Measurements from ENCODE around the gene CNTN5.

The CNTN5 gene

GRCh38 chr11:99449345-99449744 lies 428.6 kb downstream of the CNTN5 start:
- Mint-ChIP-seq H3K27ac (no peak overlapping the region), H3K9me3 (no peaks in the 10 kb centered on the region), H3K36me3 (ENCODE audit: low read depth) (no peaks in the 10 kb centered on the region), H3K4me3 (no peak overlapping the region), H3K4me1 (no peaks in the 10 kb centered on the region), H3K27me3 (ENCODE audit: low read depth) (peaks cover 4% of the 10 kb centered on the region)
- TF ChIP-seq, protein P1, sequence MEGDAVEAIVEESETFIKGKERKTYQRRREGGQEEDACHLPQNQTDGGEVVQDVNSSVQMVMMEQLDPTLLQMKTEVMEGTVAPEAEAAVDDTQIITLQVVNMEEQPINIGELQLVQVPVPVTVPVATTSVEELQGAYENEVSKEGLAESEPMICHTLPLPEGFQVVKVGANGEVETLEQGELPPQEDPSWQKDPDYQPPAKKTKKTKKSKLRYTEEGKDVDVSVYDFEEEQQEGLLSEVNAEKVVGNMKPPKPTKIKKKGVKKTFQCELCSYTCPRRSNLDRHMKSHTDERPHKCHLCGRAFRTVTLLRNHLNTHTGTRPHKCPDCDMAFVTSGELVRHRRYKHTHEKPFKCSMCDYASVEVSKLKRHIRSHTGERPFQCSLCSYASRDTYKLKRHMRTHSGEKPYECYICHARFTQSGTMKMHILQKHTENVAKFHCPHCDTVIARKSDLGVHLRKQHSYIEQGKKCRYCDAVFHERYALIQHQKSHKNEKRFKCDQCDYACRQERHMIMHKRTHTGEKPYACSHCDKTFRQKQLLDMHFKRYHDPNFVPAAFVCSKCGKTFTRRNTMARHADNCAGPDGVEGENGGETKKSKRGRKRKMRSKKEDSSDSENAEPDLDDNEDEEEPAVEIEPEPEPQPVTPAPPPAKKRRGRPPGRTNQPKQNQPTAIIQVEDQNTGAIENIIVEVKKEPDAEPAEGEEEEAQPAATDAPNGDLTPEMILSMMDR (IDR thresholded peaks at IDR 0.05; ENCODE audit: unreplicated experiment in 3 of 3): no peak

DNA sequence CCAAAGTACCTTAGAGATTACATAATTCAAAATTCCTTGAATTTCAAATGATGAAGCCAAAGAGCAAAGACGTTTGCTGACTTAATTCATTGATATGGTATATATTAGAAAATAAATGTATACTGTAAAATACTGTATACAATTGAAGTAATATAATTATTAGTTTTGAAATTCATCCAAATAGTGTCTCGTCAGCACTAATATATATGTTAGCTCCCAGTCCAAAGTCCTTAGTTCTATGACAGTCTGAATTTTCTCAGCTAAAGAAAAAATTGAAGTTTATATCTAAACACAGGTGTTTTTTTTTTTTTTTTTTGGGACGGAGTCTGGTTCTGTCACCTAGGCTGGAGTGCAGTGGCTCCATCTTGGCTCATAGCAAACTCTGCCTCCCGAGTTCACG lies 431.3 kb downstream of the CNTN5 start:
- TF ChIP-seq, protein P1 (IDR thresholded peaks at IDR 0.05; ENCODE audit: unreplicated experiment in 3 of 3): no peak
- H3K27me3 Mint-ChIP-seq (ENCODE audit: low read depth): no peaks in the 10 kb centered on the region
- no peak overlapping the region for H3K4me3 Mint-ChIP-seq
- H3K27ac Mint-ChIP-seq: no peak overlapping the region
- no peaks in the 10 kb centered on the region for H3K36me3 Mint-ChIP-seq (ENCODE audit: low read depth)
- H3K4me1 Mint-ChIP-seq: no peaks in the 10 kb centered on the region
- H3K9me3 Mint-ChIP-seq: no peaks in the 10 kb centered on the region

DNA sequence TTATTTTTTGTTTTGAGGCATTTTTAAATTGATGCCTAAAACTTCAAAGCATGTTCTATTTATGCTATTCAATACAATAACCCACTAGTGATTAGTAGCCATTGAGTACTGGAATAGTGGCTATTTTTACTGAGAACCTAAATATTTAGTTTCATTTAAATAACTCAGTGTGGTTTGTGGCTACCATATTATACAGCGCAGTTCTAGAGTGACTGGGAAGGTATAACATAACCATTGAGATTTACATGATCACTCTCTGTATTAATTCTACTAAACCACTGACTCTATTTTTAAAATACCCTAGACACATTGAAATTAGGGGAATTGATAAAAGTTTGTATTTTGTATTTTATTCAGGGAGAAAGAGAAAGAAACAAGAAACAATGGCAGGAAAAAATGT lies 441.2 kb downstream of the CNTN5 start:
- Mint-ChIP-seq H3K27me3 (ENCODE audit: low read depth) (no peaks in the 10 kb centered on the region), H3K4me3 (no peak overlapping the region), H3K27ac (no peak overlapping the region), H3K9me3 (peaks cover 2% of the 10 kb centered on the region), H3K4me1 (no peaks in the 10 kb centered on the region), H3K36me3 (ENCODE audit: low read depth) (no peaks in the 10 kb centered on the region)
- TF ChIP-seq, protein P1 (IDR thresholded peaks at IDR 0.05; ENCODE audit: unreplicated experiment in 3 of 3): no peak

DNA sequence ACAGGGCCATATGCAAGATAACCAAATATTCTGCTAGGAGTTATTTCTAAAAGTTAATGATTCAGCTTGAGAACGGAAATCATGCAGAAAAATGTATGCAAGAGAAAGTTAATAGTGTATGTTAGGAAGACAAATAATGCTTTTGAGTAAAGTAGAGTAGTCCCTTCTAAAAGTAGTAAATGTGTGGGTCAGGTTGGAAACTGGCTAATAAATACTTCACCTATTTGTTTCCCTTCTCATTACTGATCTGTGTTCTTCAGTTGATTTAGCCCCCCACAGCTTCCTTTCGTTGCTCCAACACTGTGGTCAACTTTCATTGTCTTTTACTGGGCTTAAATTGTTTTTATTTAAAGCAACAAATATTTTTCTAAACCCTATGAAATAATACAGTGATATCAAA lies 444.2 kb downstream of the CNTN5 start:
- no peaks in the 10 kb centered on the region for H3K36me3 Mint-ChIP-seq (ENCODE audit: low read depth)
- no peaks in the 10 kb centered on the region for H3K27me3 Mint-ChIP-seq (ENCODE audit: low read depth)
- TF ChIP-seq, protein P1 (IDR thresholded peaks at IDR 0.05; ENCODE audit: unreplicated experiment in 3 of 3): no peak
- H3K4me1 Mint-ChIP-seq: no peaks in the 10 kb centered on the region
- peaks cover 2% of the 10 kb centered on the region for H3K9me3 Mint-ChIP-seq
- no peak overlapping the region for H3K4me3 Mint-ChIP-seq
- H3K27ac Mint-ChIP-seq: no peak overlapping the region

GRCh38 chr11:99489581-99489980 lies 468.8 kb downstream of the CNTN5 start:
- H3K4me3 Mint-ChIP-seq: no peak overlapping the region
- H3K9me3 Mint-ChIP-seq: no peaks in the 10 kb centered on the region
- no peaks in the 10 kb centered on the region for H3K27me3 Mint-ChIP-seq (ENCODE audit: low read depth)
- H3K36me3 Mint-ChIP-seq (ENCODE audit: low read depth): no peaks in the 10 kb centered on the region
- no peak overlapping the region for H3K27ac Mint-ChIP-seq
- TF ChIP-seq, protein P1 (IDR thresholded peaks at IDR 0.05; ENCODE audit: unreplicated experiment in 3 of 3): no peak
- H3K4me1 Mint-ChIP-seq: no peaks in the 10 kb centered on the region

GRCh38 chr11:99494065-99494464 lies 473.3 kb downstream of the CNTN5 start:
- Mint-ChIP-seq H3K27me3 (ENCODE audit: low read depth) (no peaks in the 10 kb centered on the region), H3K36me3 (ENCODE audit: low read depth) (no peaks in the 10 kb centered on the region), H3K4me1 (no peaks in the 10 kb centered on the region), H3K27ac (no peak overlapping the region), H3K4me3 (no peak overlapping the region), H3K9me3 (no peaks in the 10 kb centered on the region)
- TF ChIP-seq, protein P1 (IDR thresholded peaks at IDR 0.05; ENCODE audit: unreplicated experiment in 3 of 3): no peak
